DOHH2 (cell line): ENCODE results near the gene ARL8A.

Source experiments
- EZH2phosphoT487 ChIP-seq: fragments of 200-600 bp; sonication (generic); IDR thresholded peaks from 2 replicates; pipeline ENCODE4 v1.6.1; 2017; ENCODE audit warnings: borderline replicate concordance, mild to moderate bottlenecking, antibody characterized with exemption, low read length, moderate library complexity, mixed read lengths
- TF ChIP-seq, protein P1 (sequence below): fragments of 200-600 bp; sonication (generic); IDR thresholded peaks from one replicate; pipeline ENCODE4 v1.5.1; 2014; ENCODE audit warnings: antibody characterized with exemption, mild to moderate bottlenecking, low read depth, low read length; ENCODE audit not compliant: poor library complexity, severe bottlenecking

DNA sequence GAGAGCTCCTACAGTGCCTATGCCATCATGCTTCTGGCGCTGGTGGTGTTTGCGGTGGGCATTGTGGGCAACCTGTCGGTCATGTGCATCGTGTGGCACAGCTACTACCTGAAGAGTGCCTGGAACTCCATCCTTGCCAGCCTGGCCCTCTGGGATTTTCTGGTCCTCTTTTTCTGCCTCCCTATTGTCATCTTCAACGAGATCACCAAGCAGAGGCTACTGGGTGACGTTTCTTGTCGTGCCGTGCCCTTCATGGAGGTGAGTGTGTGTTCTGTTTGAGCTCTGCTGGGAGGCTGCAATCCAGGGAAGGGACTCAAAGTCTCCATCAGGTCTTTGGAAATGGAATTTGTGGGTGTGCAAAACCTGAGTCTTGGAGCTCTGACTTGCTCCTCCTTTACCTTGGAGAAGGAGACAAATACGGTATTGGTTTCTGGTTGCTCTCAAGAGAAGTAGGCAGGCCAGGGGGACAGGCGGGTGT lies 21.2 kb downstream of the ARL8A start:
- TF ChIP-seq, protein P1, sequence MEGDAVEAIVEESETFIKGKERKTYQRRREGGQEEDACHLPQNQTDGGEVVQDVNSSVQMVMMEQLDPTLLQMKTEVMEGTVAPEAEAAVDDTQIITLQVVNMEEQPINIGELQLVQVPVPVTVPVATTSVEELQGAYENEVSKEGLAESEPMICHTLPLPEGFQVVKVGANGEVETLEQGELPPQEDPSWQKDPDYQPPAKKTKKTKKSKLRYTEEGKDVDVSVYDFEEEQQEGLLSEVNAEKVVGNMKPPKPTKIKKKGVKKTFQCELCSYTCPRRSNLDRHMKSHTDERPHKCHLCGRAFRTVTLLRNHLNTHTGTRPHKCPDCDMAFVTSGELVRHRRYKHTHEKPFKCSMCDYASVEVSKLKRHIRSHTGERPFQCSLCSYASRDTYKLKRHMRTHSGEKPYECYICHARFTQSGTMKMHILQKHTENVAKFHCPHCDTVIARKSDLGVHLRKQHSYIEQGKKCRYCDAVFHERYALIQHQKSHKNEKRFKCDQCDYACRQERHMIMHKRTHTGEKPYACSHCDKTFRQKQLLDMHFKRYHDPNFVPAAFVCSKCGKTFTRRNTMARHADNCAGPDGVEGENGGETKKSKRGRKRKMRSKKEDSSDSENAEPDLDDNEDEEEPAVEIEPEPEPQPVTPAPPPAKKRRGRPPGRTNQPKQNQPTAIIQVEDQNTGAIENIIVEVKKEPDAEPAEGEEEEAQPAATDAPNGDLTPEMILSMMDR: no peak
- no peak for TF ChIP-seq EZH2phosphoT487
